Parathyroid adenoma (tissue), 2 donors: ENCODE measurements around the gene CSF3.

Experiments used
- H2AFZ ChIP-seq: fragments of 300-600 bp; sonication (generic); one replicate; pipeline ENCODE4 v1.7.0; 2017; ENCODE audit warnings: antibody characterized with exemption, mild to moderate bottlenecking
- H3K27ac ChIP-seq: fragments of 300-600 bp; sonication (generic); one replicate; pipeline ENCODE4 v1.7.0; 2017
- H3K27me3 ChIP-seq: fragments of 300-600 bp; sonication (generic); one replicate; pipeline ENCODE4 v1.7.0; 2017; ENCODE audit warnings: low read length; ENCODE audit not compliant: control insufficient read depth, insufficient read depth
- H3K36me3 ChIP-seq: fragments of 300-600 bp; sonication (generic); one replicate; pipeline ENCODE4 v1.7.0; 2017; ENCODE audit warnings: low read length; ENCODE audit not compliant: control insufficient read depth, insufficient read depth
- H3K4me1 ChIP-seq: fragments of 300-600 bp; sonication (generic); one replicate; pipeline ENCODE4 v1.7.0; 2017; ENCODE audit warnings: control low read depth
- H3K4me2 ChIP-seq: fragments of 300-600 bp; sonication (generic); one replicate; pipeline ENCODE4 v1.7.0; 2017; ENCODE audit warnings: low read length
- H3K4me3 ChIP-seq: fragments of 300-600 bp; sonication (generic); one replicate; pipeline ENCODE4 v1.7.0; 2017; ENCODE audit warnings: low read depth, low read length
- H3K79me2 ChIP-seq: fragments of 300-600 bp; sonication (generic); one replicate; pipeline ENCODE4 v1.7.0; 2017; ENCODE audit warnings: control low read depth
- H3K9ac ChIP-seq: fragments of 300-600 bp; sonication (generic); one replicate; pipeline ENCODE4 v1.7.0; 2017; ENCODE audit warnings: mild to moderate bottlenecking
- H3K9me3 ChIP-seq: fragments of 300-600 bp; sonication (generic); one replicate; pipeline ENCODE4 v1.7.0; 2017; ENCODE audit warnings: low read length; ENCODE audit not compliant: control insufficient read depth
- CTCF ChIP-seq: fragments of 300-600 bp; sonication (generic); IDR thresholded peaks from one replicate; pipeline ENCODE4 v1.7.0; 2017; ENCODE audit warnings: antibody characterized with exemption, mild to moderate bottlenecking
- donor health status: primary hyperparathyroidism.

Gene CSF3

GRCh38 chr17:40031706-40032105 is 16.5 kb downstream of the CSF3 start:
- no peak overlapping the region for H3K9ac ChIP-seq
- H3K27ac ChIP-seq = no peak overlapping the region
- no peaks in the 10 kb centered on the region for H3K27me3 ChIP-seq

GRCh38 chr17:40032322-40033320 is 17.4 kb downstream of the CSF3 start:
- no peak for TF ChIP-seq CTCF
- Histone ChIP-seq H3K4me3 (no peak overlapping the region), H3K36me3 (no peaks in the 10 kb centered on the region), H3K4me1 (no peaks in the 10 kb centered on the region), H3K27ac (no peak overlapping the region), H3K9me3 (no peaks in the 10 kb centered on the region), H3K79me2 (peaks cover 5% of the 10 kb centered on the region), H2AFZ (no peak overlapping the region), H3K4me2 (no peak overlapping the region), H3K9ac (no peak overlapping the region), H3K27me3 (no peaks in the 10 kb centered on the region)

More at GRCh38 chr17:40031706-40032105, 16.5 kb downstream of the CSF3 start:
- peaks cover 3% of the 10 kb centered on the region for H3K4me1 ChIP-seq
- H3K9me3 ChIP-seq = no peaks in the 10 kb centered on the region
- H3K79me2 ChIP-seq = peaks cover 5% of the 10 kb centered on the region
- H3K4me2 ChIP-seq = no peak overlapping the region
- no peak for TF ChIP-seq CTCF
- no peak overlapping the region for H2AFZ ChIP-seq
- no peaks in the 10 kb centered on the region for H3K36me3 ChIP-seq
- H3K4me3 ChIP-seq = no peak overlapping the region

GRCh38 chr17:40033339-40033738 is 18.1 kb downstream of the CSF3 start:
- Histone ChIP-seq H2AFZ (no peak overlapping the region), H3K9ac (no peak overlapping the region), H3K79me2 (peaks cover 5% of the 10 kb centered on the region), H3K27ac (no peak overlapping the region), H3K9me3 (no peaks in the 10 kb centered on the region), H3K4me3 (no peak overlapping the region), H3K4me2 (no peak overlapping the region), H3K4me1 (no peaks in the 10 kb centered on the region), H3K27me3 (no peaks in the 10 kb centered on the region), H3K36me3 (no peaks in the 10 kb centered on the region)
- TF ChIP-seq CTCF = no peak

GRCh38 chr17:40034426-40035161 is 19.4 kb downstream of the CSF3 start:
- TF ChIP-seq CTCF = no peak
- Histone ChIP-seq H3K27me3 (no peaks in the 10 kb centered on the region), H3K27ac (no peak overlapping the region), H3K4me3 (no peak overlapping the region), H3K9me3 (no peaks in the 10 kb centered on the region), H3K79me2 (peaks cover 5% of the 10 kb centered on the region), H3K4me2 (no peak overlapping the region), H3K4me1 (peaks cover 3% of the 10 kb centered on the region), H3K9ac (no peak overlapping the region), H3K36me3 (no peaks in the 10 kb centered on the region), H2AFZ (no peak overlapping the region)
